H1 (cell line): Measurements from ENCODE around the gene TP53BP1. TPM values are rescaled to one million over a fixed set of nuclear protein-coding genes. Genes with fewer than 3 reads are reported as not detected.

Source experiments
- CTCF ChIA-PET: fragments of 300-600 bp; sonication (Branson Sonifier 250); formaldehyde crosslinking; loops from one replicate; lab custom pipeline; 2021; ENCODE audit not compliant: partially characterized antibody; lab: Charles Lee
- POLR2A ChIA-PET: fragments of 300-600 bp; sonication (Branson Sonifier 250); formaldehyde crosslinking; loops from one replicate; lab custom pipeline; 2021; ENCODE audit warnings: inconsistent platforms; ENCODE audit not compliant: partially characterized antibody; lab: Charles Lee
- DNase-seq, 2 experiments: peaks; one replicate each; pipeline versions ENCODE4 v3.0.0 to v3.0.0-alpha.2; 2010 to 2022; ENCODE audit warnings: low spot score in 2 of 2, low read depth in 1 of 2, mixed read lengths in 1 of 2
- FAIRE-seq: peaks from 2 replicates; lab custom pipeline; 2011; peaks lifted over from hg19 to GRCh38; lab: Jason Lieb, UNC
- H2AFZ ChIP-seq: 2 replicates; pipeline ENCODE4 v1.8.1; 2012; ENCODE audit warnings: low read length, inconsistent platforms
- H2AK5ac ChIP-seq: 2 replicates; pipeline ENCODE4 v1.6.1; 2013; ENCODE audit warnings: low read depth, low read length
- H2BK120ac ChIP-seq: replicated peaks from 2 replicates; pipeline ENCODE3; 2013; ENCODE audit warnings: low read depth, low read length, inconsistent platforms
- H2BK12ac ChIP-seq: 2 replicates; pipeline ENCODE4 v1.6.1; 2013; ENCODE audit warnings: low read depth, low read length
- H2BK15ac ChIP-seq: 2 replicates; pipeline ENCODE4 v1.6.1; 2013; ENCODE audit warnings: low read length
- H2BK20ac ChIP-seq: 2 replicates; pipeline ENCODE4 v1.6.1; 2013; ENCODE audit warnings: low read length
- H2BK5ac ChIP-seq: 2 replicates; pipeline ENCODE4 v1.6.1; 2013; ENCODE audit warnings: low read depth, low read length
- H3K14ac ChIP-seq: 2 replicates; pipeline ENCODE4 v1.6.1; 2013; ENCODE audit warnings: inconsistent platforms; ENCODE audit not compliant: insufficient read length
- H3K18ac ChIP-seq: 2 replicates; pipeline ENCODE4 v1.6.1; 2013; ENCODE audit warnings: low read length; ENCODE audit errors: extremely low read depth
- H3K23ac ChIP-seq: 2 replicates; pipeline ENCODE4 v1.6.1; 2013; ENCODE audit warnings: inconsistent platforms; ENCODE audit not compliant: insufficient read length
- H3K23me2 ChIP-seq: 2 replicates; pipeline ENCODE4 v1.6.1; 2013; ENCODE audit warnings: low read depth, low read length
- H3K27ac ChIP-seq: 2 replicates; pipeline ENCODE4 v1.6.1; 2011; ENCODE audit warnings: low read depth, low read length, inconsistent platforms
- H3K27me3 ChIP-seq, 4 experiments: replicated peaks in 1 of 4; 1 replicate in 1 of 4; 2 replicates in 3 of 4; pipeline versions ENCODE4 v1.6.1 to v1.8.1; 2011 to 2013; ENCODE audit warnings: low read length in 3 of 4, mild to moderate bottlenecking in 3 of 4, inconsistent platforms in 2 of 4, mixed read lengths in 2 of 4, moderate library complexity in 1 of 4; ENCODE audit not compliant: control insufficient read depth in 3 of 4, insufficient read depth in 3 of 4; ENCODE audit errors: extremely low read depth in 1 of 4
- H3K36me3 ChIP-seq, 4 experiments: 2 replicates each; pipeline versions ENCODE4 v1.6.1 to v1.8.1; 2011 to 2013; ENCODE audit warnings: mild to moderate bottlenecking in 4 of 4, low read length in 3 of 4, moderate library complexity in 2 of 4, control low read depth in 1 of 4, inconsistent platforms in 1 of 4; ENCODE audit not compliant: insufficient read depth in 4 of 4, control insufficient read depth in 2 of 4
- H3K4ac ChIP-seq: replicated peaks from 2 replicates; pipeline ENCODE3; 2013; ENCODE audit warnings: low read length, low read depth, mixed read lengths, inconsistent platforms; ENCODE audit not compliant: insufficient read length
- H3K4me1 ChIP-seq, 4 experiments: replicated peaks in 1 of 4; 1 replicate in 1 of 4; 2 replicates in 3 of 4; pipeline versions ENCODE4 v1.6.1 to v1.8.1; 2011 to 2013; ENCODE audit warnings: low read length in 3 of 4, inconsistent platforms in 2 of 4, mixed read lengths in 1 of 4; ENCODE audit not compliant: insufficient read depth in 4 of 4, control insufficient read depth in 3 of 4
- H3K4me2 ChIP-seq, 2 experiments: 2 replicates each; pipeline versions ENCODE4 v1.6.1 to v1.8.1; 2011 to 2013; ENCODE audit warnings: low read depth in 2 of 2, low read length in 2 of 2, control low read depth in 1 of 2, inconsistent platforms in 1 of 2, mild to moderate bottlenecking in 1 of 2; ENCODE audit not compliant: insufficient read depth in 1 of 2
- H3K4me3 ChIP-seq, 4 experiments: fragments of 200-600, 300-600 bp in 1 of 4; sonication (generic), shearing (Covaris generic), sonication (Bioruptor Twin) in 1 of 4; 2 replicates each; pipeline versions ENCODE4 v1.5.1 to v1.8.1; 2011 to 2016; ENCODE audit warnings: low read length in 4 of 4, low read depth in 3 of 4, control low read depth in 2 of 4, inconsistent platforms in 2 of 4, mild to moderate bottlenecking in 2 of 4, mixed read lengths in 1 of 4, moderate library complexity in 1 of 4; ENCODE audit not compliant: insufficient read depth in 2 of 4; ENCODE audit errors: extremely low read depth in 1 of 4
- H3K56ac ChIP-seq: replicated peaks from 2 replicates; pipeline ENCODE3; 2013; ENCODE audit warnings: low read depth, mild to moderate bottlenecking, mixed read lengths, low read length, inconsistent platforms; ENCODE audit not compliant: insufficient read length
- H3K79me1 ChIP-seq: 2 replicates; pipeline ENCODE4 v1.6.1; 2013; ENCODE audit warnings: low read depth, low read length, control low read depth
- H3K79me2 ChIP-seq, 2 experiments: 2 replicates each; pipeline versions ENCODE4 v1.6.1 to v1.8.1; 2012 to 2013; ENCODE audit warnings: low read length in 2 of 2, mild to moderate bottlenecking in 2 of 2, inconsistent platforms in 1 of 2; ENCODE audit not compliant: insufficient read depth in 2 of 2, control insufficient read depth in 1 of 2
- H3K9ac ChIP-seq, 4 experiments: replicated peaks in 1 of 4; 1 replicate in 1 of 4; 2 replicates in 3 of 4; pipeline versions ENCODE4 v1.6.1 to v1.8.1; 2011 to 2013; ENCODE audit warnings: low read depth in 3 of 4, low read length in 3 of 4, control low read depth in 2 of 4, mild to moderate bottlenecking in 2 of 4, moderate library complexity in 2 of 4, inconsistent platforms in 1 of 4; ENCODE audit errors: extremely low read depth in 1 of 4
- H3K9me3 ChIP-seq, 2 experiments: 2 replicates each; pipeline versions ENCODE4 v1.6.1 to v1.8.1; 2012 to 2013; ENCODE audit warnings: mild to moderate bottlenecking in 2 of 2, moderate library complexity in 2 of 2, control low read depth in 1 of 2, inconsistent platforms in 1 of 2, low read depth in 1 of 2, low read length in 1 of 2, mixed read lengths in 1 of 2; ENCODE audit not compliant: insufficient read depth in 2 of 2
- H4K20me1 ChIP-seq, 2 experiments: replicated peaks in 1 of 2; 2 replicates each; pipeline versions ENCODE3 to v1.8.1; 2011 to 2013; ENCODE audit warnings: inconsistent platforms in 2 of 2, low read length in 2 of 2, mild to moderate bottlenecking in 1 of 2; ENCODE audit not compliant: insufficient read depth in 2 of 2, control insufficient read depth in 1 of 2
- H4K5ac ChIP-seq: 2 replicates; pipeline ENCODE4 v1.6.1; 2013; ENCODE audit warnings: low read length, low read depth, mixed read lengths, inconsistent platforms; ENCODE audit not compliant: insufficient read length
- H4K8ac ChIP-seq: 2 replicates; pipeline ENCODE4 v1.8.0; 2013; ENCODE audit warnings: mild to moderate bottlenecking, moderate library complexity, low read length, inconsistent platforms; ENCODE audit not compliant: insufficient read depth; ENCODE audit errors: extremely low read depth
- H4K91ac ChIP-seq: replicated peaks from 2 replicates; pipeline ENCODE3; 2013; ENCODE audit warnings: low read length, mixed read lengths, inconsistent platforms; ENCODE audit not compliant: insufficient read length
- BRCA1 ChIP-seq: IDR thresholded peaks from 2 replicates; pipeline ENCODE4 v1.6.1; 2012; ENCODE audit warnings: low read depth, low read length, improper control_type of control experiment
- CHD2 ChIP-seq: IDR thresholded peaks from 2 replicates; pipeline ENCODE4 v1.6.1; 2012; ENCODE audit warnings: low read length, improper control_type of control experiment
- CTBP2 ChIP-seq: IDR thresholded peaks from 2 replicates; pipeline ENCODE4 v1.7.0; 2011; ENCODE audit warnings: borderline replicate concordance, mild to moderate bottlenecking, moderate library complexity, mixed read lengths, low read length; ENCODE audit not compliant: insufficient read depth, insufficient read length
- E2F6 ChIP-seq: IDR thresholded peaks from 2 replicates; pipeline ENCODE4 v1.6.1; 2012; ENCODE audit warnings: inconsistent platforms
- FOSL1 ChIP-seq: IDR thresholded peaks from 2 replicates; pipeline ENCODE4 v1.6.1; 2011; ENCODE audit warnings: mild to moderate bottlenecking, low read depth, low read length, moderate library complexity; ENCODE audit not compliant: insufficient read depth
- JUND ChIP-seq: IDR thresholded peaks from 2 replicates; pipeline ENCODE4 v1.6.1; 2011; ENCODE audit warnings: mild to moderate bottlenecking, improper control_type of control experiment, low read length
- POLR2A ChIP-seq, 2 experiments: IDR thresholded peaks; 1 replicate in 1 of 2; 2 replicates in 1 of 2; pipeline ENCODE4 v1.6.1; 2011; ENCODE audit warnings: low read depth in 2 of 2, low read length in 2 of 2, mild to moderate bottlenecking in 2 of 2; ENCODE audit errors: control extremely low read depth in 1 of 2
- POLR2AphosphoS5 ChIP-seq: IDR thresholded peaks from 2 replicates; pipeline ENCODE4 v1.6.1; 2011; ENCODE audit warnings: low read depth, low read length
- SIX5 ChIP-seq: IDR thresholded peaks from 2 replicates; pipeline ENCODE4 v1.6.1; 2011; ENCODE audit warnings: mild to moderate bottlenecking, low read depth, low read length
- SP4 ChIP-seq: IDR thresholded peaks from 2 replicates; pipeline ENCODE4 v1.6.1; 2012; ENCODE audit warnings: low read length, inconsistent platforms
- SRF ChIP-seq: IDR thresholded peaks from 2 replicates; pipeline ENCODE4 v1.6.1; 2011; ENCODE audit warnings: mild to moderate bottlenecking, low read depth, low read length, moderate library complexity
- TEAD4 ChIP-seq: IDR thresholded peaks from 2 replicates; pipeline ENCODE4 v1.6.1; 2012; ENCODE audit warnings: low read depth, low read length, inconsistent platforms, mixed read lengths
- USF2 ChIP-seq: IDR thresholded peaks from 2 replicates; pipeline ENCODE4 v1.6.1; 2011; ENCODE audit warnings: low read length, improper control_type of control experiment
- YY1 ChIP-seq: IDR thresholded peaks from 2 replicates; pipeline ENCODE4 v1.6.1; 2011; ENCODE audit warnings: low read depth, mild to moderate bottlenecking, low read length
- WGBS, 2 experiments: shearing (Covaris generic) in 1 of 2; methylation state at CpG; one replicate each; pipeline versions ENCODE4 v1.1.6 to v1.1.7; 2013 to 2015; ENCODE audit warnings: low lambda C conversion rate in 2 of 2, mixed read lengths in 2 of 2, inconsistent platforms in 1 of 2, low coverage in 1 of 2, missing lambda C conversion rate in 1 of 2; ENCODE audit not compliant: insufficient replicate concordance in 2 of 2, insufficient coverage in 1 of 2, insufficient read length in 1 of 2; ENCODE audit errors: extremely low coverage in 1 of 2, missing lambda C conversion rate in 1 of 2; 5-methylcytosine and 5-hydroxymethylcytosine counted together
- polyA plus RNA-seq, 7 experiments: library from polyadenylated mRNA; depleted of rRNA in 3 of 7; stranded (reverse) in 5 of 7; unstranded in 2 of 7; fragments of >200 nt in 5 of 7; fragments of 200-250 nt in 2 of 7; gene quantifications; 1 replicate in 5 of 7; 2 replicates in 1 of 7; 4 replicates in 1 of 7; pipeline versions ENCODE4 v1.2.1 to v1.2.3, GENCODE V29; 2011 to 2013; ENCODE audit warnings: missing spikeins in 2 of 7, mixed read lengths in 2 of 7
- total RNA-seq: library from RNA; stranded (reverse); fragmentation: NEBNext Ultra II Directional; extraction: Animal tissue kit (Norgen Biotek cat#: 25700); gene quantifications from 2 replicates; pipeline ENCODE4 v1.2.1, GENCODE V29; 2021

TP53BP1 gene
- total and polyA plus RNA-seq, 2 of the 8 experiments (the other 6 are each of a cell fraction or from before 2014, with no cell fraction given) = 34.1 to 63.6 TPM

DNA sequence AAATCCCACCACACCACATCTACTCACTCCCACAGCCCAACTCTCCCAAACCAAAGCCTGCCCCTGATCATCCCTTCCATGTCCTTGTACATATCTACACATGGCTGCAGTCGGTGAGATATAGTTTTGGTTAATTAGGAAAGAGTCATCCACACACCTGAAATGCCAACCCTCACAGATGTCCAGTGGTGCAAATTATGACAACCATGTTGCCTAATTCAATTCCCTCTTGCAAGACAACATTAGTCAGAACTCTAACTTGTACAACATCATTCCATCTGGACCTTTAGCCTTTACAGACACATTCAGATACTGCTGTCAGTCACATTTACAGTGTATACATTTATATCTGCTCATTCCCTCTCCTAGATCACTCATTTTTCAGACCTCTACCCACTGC lies 80.9 kb downstream of the TP53BP1 start:
- CTCF ChIA-PET = interaction anchor here (0.6 to 1.3 kb wide), 3 partner anchors 19 to 99 kb away, joined by 3 to 4 read pairs (median 3); no protein-coding TSS in a partner anchor
- Histone ChIP-seq H3K14ac (no peak overlapping the region), H2BK12ac (no peak overlapping the region), H2BK15ac (no peak overlapping the region), H4K8ac (no peak overlapping the region), H3K18ac (no peak overlapping the region), H3K9ac (no peak overlapping the region; a peak in 1 of 7 replicates), H4K91ac (no peak overlapping the region), H4K20me1 (peaks cover 6 to 10% of the 10 kb centered on the region in 2 experiments)
- 89% methylated on average over 1 of the region's 1 CpG; no CpG with 5 or more reads in 1 of the 2 experiments for WGBS, 2 experiments
- TF ChIP-seq USF2 = no peak
- no peak for TF ChIP-seq CHD2
- TF ChIP-seq POLR2AphosphoS5 = no peak
- TF ChIP-seq POLR2A (IDR thresholded peaks at IDR 0.05; ENCODE audit: control extremely low read depth in 1 of 2, low read depth in 2 of 2, low read length in 2 of 2) = no peak
- no peak for TF ChIP-seq TEAD4
- no peak for TF ChIP-seq BRCA1
- no peak for TF ChIP-seq YY1
- TF ChIP-seq CTBP2 = no peak
- TF ChIP-seq SIX5 = no peak
- no peak for TF ChIP-seq SP4
- no peak for TF ChIP-seq SRF
- no peak for TF ChIP-seq JUND
- TF ChIP-seq FOSL1 = no peak
- no peak for TF ChIP-seq E2F6
- TF ChIP-seq, all 59 proteins: peak for 0
- no peak overlapping the region for H3K27ac ChIP-seq
- H3K56ac ChIP-seq = no peak overlapping the region
- no peak overlapping the region for H2AFZ ChIP-seq
- no peak for DNase-seq
- no peaks in the 10 kb centered on the region for H3K27me3 ChIP-seq
- no peak overlapping the region for H3K4ac ChIP-seq
- no peak overlapping the region for H2BK5ac ChIP-seq
- peaks cover 38 to 92% (median 78%) of the 10 kb centered on the region in 4 experiments for H3K36me3 ChIP-seq
- no peak overlapping the region for H2BK20ac ChIP-seq
- no peak overlapping the region for H2BK120ac ChIP-seq
- no peak overlapping the region for H2AK5ac ChIP-seq
- H3K9me3 ChIP-seq = no peaks in the 10 kb centered on the region
- H3K79me1 ChIP-seq = no peaks in the 10 kb centered on the region; the same call in 1 of the 2 replicates
- no peak overlapping the region for H3K23ac ChIP-seq
- H3K4me1 ChIP-seq = no peaks in the 10 kb centered on the region
- H3K4me3 ChIP-seq = no peak overlapping the region
- H3K4me2 ChIP-seq = no peak overlapping the region
- H3K79me2 ChIP-seq = no peaks in the 10 kb centered on the region
- no peak overlapping the region for H4K5ac ChIP-seq
- H3K23me2 ChIP-seq = no peaks in the 10 kb centered on the region
- FAIRE-seq = no peak
- POLR2A ChIA-PET = interaction anchor here (0.9 to 1.8 kb wide), 2 partner anchors 42 to 94 kb away, joined by 3 read pairs; partner anchors contain the start of genes TUBGCP4 and ZSCAN29
